Activated CD8-positive, alpha-beta T cell treated with anti-CD3 and anti-CD28 coated beads for 36 hours (primary cell): Measurements from ENCODE around the gene DDX24. TPM values are rescaled to one million over a fixed set of nuclear protein-coding genes. Genes with fewer than 3 reads are reported as not detected.

Source experiments
- ATAC-seq: fragments of 200-7000 bp; cut with Tn5 transposase; one replicate; pipeline ENCODE4 v1.10.0; 2021; ENCODE audit warnings: mild to moderate bottlenecking, moderate library complexity
- CTCF ChIA-PET: fragments of 350-600 bp; sonication (Branson Sonifier 250); formaldehyde crosslinking; loops from one replicate; lab custom pipeline; 2021; ENCODE audit warnings: antibody characterized with exemption; lab: Charles Lee
- POLR2A ChIA-PET: fragments of 350-600 bp; sonication (Branson Sonifier 250); formaldehyde crosslinking; loops from one replicate; lab custom pipeline; 2021; ENCODE audit warnings: antibody characterized with exemption; lab: Charles Lee
- DNase-seq: peaks from one replicate; pipeline ENCODE4 v3.0.0-alpha.2; 2020
- H3K27ac Mint-ChIP-seq: one replicate; pipeline ENCODE4 v1.8.0; 2021; ENCODE audit warnings: mild to moderate bottlenecking, mixed read lengths
- H3K27me3 Mint-ChIP-seq: one replicate; pipeline ENCODE4 v1.8.0; 2021; ENCODE audit warnings: mixed read lengths
- H3K36me3 Mint-ChIP-seq: one replicate; pipeline ENCODE4 v1.8.0; 2021; ENCODE audit warnings: low read depth, mixed read lengths
- H3K4me1 Mint-ChIP-seq: one replicate; pipeline ENCODE4 v1.8.0; 2021; ENCODE audit warnings: low read depth, mixed read lengths
- H3K4me3 Mint-ChIP-seq: one replicate; pipeline ENCODE4 v1.8.0; 2021; ENCODE audit warnings: mild to moderate bottlenecking, moderate library complexity, mixed read lengths
- H3K9me3 Mint-ChIP-seq: one replicate; pipeline ENCODE4 v1.8.0; 2021; ENCODE audit warnings: mixed read lengths
- intact Hi-C: fragments of 100-400 bp; cut with micrococcal nuclease; formaldehyde crosslinking; loops from one replicate; pipeline ENCODE4 v1.10.0; 2022
- total RNA-seq, 2 experiments: library from RNA; stranded (reverse); gene quantifications; one replicate each; pipeline ENCODE4 v1.2.3, GENCODE V29; 2021
- TF ChIP-seq, protein P1 (sequence below): fragments of 200-600 bp; IDR thresholded peaks from one replicate; pipeline ENCODE4 v1.8.0; 2022; ENCODE audit warnings: antibody characterized with exemption, mild to moderate bottlenecking

DDX24 gene
- total RNA-seq, 2 experiments from 2014 or later, result 272 to 275 TPM

DNA sequence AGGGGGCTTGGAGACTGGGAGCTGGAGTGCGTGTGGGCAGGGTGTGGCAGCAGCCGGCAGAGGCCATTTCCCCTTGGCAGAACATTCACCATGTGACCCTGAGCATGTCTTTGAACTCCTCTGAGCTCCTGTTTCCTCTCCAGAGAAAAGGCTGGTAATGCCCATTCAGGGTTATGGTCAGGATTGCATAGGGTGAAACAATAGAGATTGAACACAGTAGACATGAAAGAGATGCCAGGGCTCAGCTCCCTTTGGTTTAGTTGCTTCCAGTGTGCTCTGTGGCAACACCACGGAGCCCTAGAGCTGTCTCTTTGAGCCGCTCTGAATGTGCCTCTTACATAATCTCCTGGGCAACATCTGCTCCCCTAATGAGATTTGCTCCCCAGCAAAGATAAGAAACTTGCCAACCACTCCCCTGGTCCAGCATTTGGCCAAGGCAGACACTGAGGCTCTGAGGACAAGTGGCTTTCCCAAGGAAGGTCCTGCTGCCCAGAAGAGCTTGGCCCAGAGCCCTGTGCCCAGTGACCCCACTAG is 34.1 kb upstream of the DDX24 start:
- ChIA-PET CTCF (interaction anchor here (0.9 to 3.1 kb wide), 2 partner anchors 17 to 27 kb away, joined by 4 to 9 read pairs; no protein-coding TSS in a partner anchor), POLR2A (interaction anchor here (0.8 kb wide), 1 partner anchor 94 kb away, joined by 3 read pairs; no protein-coding TSS in a partner anchor)

DNA sequence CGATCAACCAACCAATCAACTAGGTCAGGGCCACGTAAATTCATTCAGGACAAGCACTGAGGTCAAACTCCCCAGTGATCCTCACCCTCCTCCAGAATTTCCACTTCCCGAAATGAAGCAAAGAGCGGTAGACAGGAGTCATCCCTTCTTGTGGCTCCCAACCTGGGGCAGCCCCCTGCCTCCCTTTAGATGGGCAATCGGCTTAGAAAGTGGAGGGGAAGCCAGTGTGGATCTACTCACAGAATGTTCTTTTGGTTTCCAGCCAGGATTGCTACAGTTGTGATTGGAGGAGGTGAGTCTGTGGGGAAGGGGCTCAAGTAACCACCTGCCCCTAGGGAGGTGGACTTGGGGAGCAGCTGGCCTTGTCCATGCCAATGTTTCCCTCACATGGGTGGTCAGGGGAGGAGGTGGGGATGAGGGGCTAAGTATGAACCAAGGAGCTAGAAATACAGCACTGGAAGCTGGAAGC is 33.6 kb upstream of the DDX24 start:
- TF ChIP-seq, protein P1, sequence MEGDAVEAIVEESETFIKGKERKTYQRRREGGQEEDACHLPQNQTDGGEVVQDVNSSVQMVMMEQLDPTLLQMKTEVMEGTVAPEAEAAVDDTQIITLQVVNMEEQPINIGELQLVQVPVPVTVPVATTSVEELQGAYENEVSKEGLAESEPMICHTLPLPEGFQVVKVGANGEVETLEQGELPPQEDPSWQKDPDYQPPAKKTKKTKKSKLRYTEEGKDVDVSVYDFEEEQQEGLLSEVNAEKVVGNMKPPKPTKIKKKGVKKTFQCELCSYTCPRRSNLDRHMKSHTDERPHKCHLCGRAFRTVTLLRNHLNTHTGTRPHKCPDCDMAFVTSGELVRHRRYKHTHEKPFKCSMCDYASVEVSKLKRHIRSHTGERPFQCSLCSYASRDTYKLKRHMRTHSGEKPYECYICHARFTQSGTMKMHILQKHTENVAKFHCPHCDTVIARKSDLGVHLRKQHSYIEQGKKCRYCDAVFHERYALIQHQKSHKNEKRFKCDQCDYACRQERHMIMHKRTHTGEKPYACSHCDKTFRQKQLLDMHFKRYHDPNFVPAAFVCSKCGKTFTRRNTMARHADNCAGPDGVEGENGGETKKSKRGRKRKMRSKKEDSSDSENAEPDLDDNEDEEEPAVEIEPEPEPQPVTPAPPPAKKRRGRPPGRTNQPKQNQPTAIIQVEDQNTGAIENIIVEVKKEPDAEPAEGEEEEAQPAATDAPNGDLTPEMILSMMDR, result no peak
- ATAC-seq (no peak), DNase-seq (no peak)
- ChIA-PET CTCF (interaction anchor here (0.9 to 3.1 kb wide), 3 partner anchors 17 to 27 kb away, joined by 4 to 9 read pairs (median 5); no protein-coding TSS in a partner anchor), POLR2A (interaction anchor here (0.8 kb wide), 1 partner anchor 93 kb away, joined by 3 read pairs; no protein-coding TSS in a partner anchor)
- Mint-ChIP-seq H3K9me3 (peaks cover 3% of the 10 kb centered on the region), H3K27ac (no peak overlapping the region), H3K4me3 (no peak overlapping the region), H3K27me3 (no peaks in the 10 kb centered on the region), H3K4me1 (no peaks in the 10 kb centered on the region), H3K36me3 (no peaks in the 10 kb centered on the region)
- intact Hi-C loops, result no loop called here

More for the DNA sequence above, 34.1 kb upstream of the DDX24 start:
- intact Hi-C loops, result no loop called here
- Mint-ChIP-seq H3K4me1 (no peaks in the 10 kb centered on the region), H3K27me3 (no peaks in the 10 kb centered on the region), H3K27ac (no peak overlapping the region), H3K4me3 (no peak overlapping the region), H3K9me3 (peaks cover 8% of the 10 kb centered on the region), H3K36me3 (no peaks in the 10 kb centered on the region)
- DNase-seq (no peak), ATAC-seq (no peak)
- TF ChIP-seq, protein P1, result no peak

DNA sequence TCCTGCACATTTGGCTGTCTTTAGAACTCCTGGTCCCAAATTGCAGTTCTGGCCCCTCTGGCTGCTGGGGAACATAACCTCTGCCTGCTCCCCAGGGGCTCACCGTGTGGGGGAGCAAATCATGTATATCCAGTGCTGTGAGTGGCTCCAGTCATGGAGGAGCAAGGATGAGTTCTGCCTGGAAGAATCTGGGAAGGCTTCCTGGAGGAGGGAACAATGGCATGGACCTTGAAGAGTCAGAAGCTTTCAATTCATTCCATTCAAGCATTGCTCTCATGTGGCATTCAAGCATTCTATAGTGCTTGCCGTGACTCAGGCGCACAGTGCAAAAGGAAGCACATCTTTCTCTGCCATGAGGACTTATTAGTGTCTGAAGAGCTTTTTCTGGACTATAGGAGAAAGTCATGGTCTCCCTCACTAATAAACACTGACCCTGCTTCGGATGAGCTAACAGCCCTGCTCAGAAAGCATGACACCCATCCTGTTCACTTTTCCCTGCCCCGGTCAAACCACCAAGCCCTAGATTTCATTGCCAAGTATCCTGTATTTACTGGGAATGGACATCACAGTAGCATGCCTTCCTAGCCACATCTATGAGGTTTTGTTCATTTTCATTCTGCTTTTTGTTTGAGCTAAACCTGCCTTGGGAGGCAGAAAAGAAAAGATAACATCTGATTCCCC is 33.0 kb upstream of the DDX24 start:
- H3K27ac Mint-ChIP-seq, result no peak overlapping the region
- TF ChIP-seq, protein P1, result no peak
- intact Hi-C loops, result no loop called here
- H3K9me3 Mint-ChIP-seq, result no peaks in the 10 kb centered on the region
- CTCF ChIA-PET, result interaction anchor here (1.3 to 3.1 kb wide), 3 partner anchors 18 to 77 kb away, joined by 3 to 9 read pairs (median 5); no protein-coding TSS in a partner anchor
- no peaks in the 10 kb centered on the region for H3K27me3 Mint-ChIP-seq
- DNase-seq, result no peak
- H3K4me1 Mint-ChIP-seq, result no peaks in the 10 kb centered on the region
- H3K36me3 Mint-ChIP-seq, result no peaks in the 10 kb centered on the region
- POLR2A ChIA-PET, result no interaction called here
- ATAC-seq, result no peak
- no peak overlapping the region for H3K4me3 Mint-ChIP-seq

DNA sequence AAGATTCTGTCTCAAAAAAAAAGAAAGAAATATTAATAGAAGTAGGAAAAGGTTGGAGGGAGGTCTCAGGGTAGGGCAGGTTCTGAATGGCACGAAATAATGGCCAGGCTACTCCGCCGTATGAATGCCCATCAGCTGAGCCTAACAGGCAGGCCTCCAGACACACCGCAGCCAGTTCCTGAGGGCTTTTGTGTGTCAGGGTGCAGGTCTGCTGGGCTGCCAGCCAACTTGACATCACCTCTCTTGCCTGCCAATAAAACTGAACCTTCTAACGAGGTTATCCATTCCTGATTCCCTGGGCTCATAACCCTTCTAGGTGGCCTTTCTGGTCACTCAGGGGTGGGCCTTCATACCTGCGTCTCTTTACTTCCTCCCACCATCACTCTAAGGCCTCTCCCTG is 32.5 kb upstream of the DDX24 start:
- no peaks in the 10 kb centered on the region for H3K9me3 Mint-ChIP-seq
- no peaks in the 10 kb centered on the region for H3K4me1 Mint-ChIP-seq
- ChIA-PET CTCF (interaction anchor here (1.3 to 3.1 kb wide), 3 partner anchors 18 to 77 kb away, joined by 3 to 9 read pairs (median 5); no protein-coding TSS in a partner anchor), POLR2A (no interaction called here)
- no peaks in the 10 kb centered on the region for H3K36me3 Mint-ChIP-seq
- no peak overlapping the region for H3K4me3 Mint-ChIP-seq
- ATAC-seq (no peak), DNase-seq (no peak)
- intact Hi-C loops, result no loop called here
- H3K27me3 Mint-ChIP-seq, result no peaks in the 10 kb centered on the region
- no peak overlapping the region for H3K27ac Mint-ChIP-seq
- TF ChIP-seq, protein P1, result no peak

DNA sequence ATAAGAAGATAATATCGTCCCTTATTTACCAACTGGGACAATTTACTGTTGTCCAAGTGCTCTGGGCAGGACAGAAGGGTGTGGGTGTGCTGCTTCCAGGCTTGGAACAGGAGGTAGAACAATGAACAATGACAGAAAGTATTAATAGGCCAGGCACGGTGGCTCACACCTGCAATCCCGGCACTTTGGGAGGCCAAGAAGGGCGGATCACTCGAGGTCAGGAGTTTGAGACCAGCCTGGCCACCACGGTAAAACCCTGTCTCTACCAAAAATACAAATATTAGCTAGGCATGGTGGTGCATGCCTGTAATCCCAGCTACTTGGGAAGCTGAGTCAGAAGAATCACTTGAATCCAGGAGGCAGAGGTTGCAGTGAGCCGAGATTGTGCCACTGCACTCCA is 32.1 kb upstream of the DDX24 start:
- CTCF ChIA-PET, result interaction anchor here (1.3 to 3.1 kb wide), 3 partner anchors 19 to 77 kb away, joined by 3 to 9 read pairs (median 5); no protein-coding TSS in a partner anchor
- intact Hi-C loops, result no loop called here
- TF ChIP-seq, protein P1, result no peak
- POLR2A ChIA-PET, result no interaction called here
- Mint-ChIP-seq H3K27ac (no peak overlapping the region), H3K4me3 (no peak overlapping the region), H3K36me3 (no peaks in the 10 kb centered on the region), H3K27me3 (no peaks in the 10 kb centered on the region), H3K4me1 (no peaks in the 10 kb centered on the region), H3K9me3 (no peaks in the 10 kb centered on the region)
- DNase-seq, result no peak
- no peak for ATAC-seq
